Gastroesophageal sphincter (tissue), 4 donors: ENCODE measurements around the gene GBP2. TPM values are rescaled to one million over a fixed set of nuclear protein-coding genes. Genes with fewer than 3 reads are reported as not detected.
A peak's percentile ranks its signal among the peaks of the same experiment; 100 is the strongest.
"Not testable (repeated sequence)": the region's sequence is repeated elsewhere in the genome, so short reads cannot be mapped to it uniquely, and the experiment has no call there.

Source experiments
- ATAC-seq: fragments of 150-250 bp; one replicate; pipeline ENCODE4 v1.9.1; 2016; ENCODE audit warnings: mild to moderate bottlenecking, moderate library complexity
- H3K27ac ChIP-seq, 4 donors: fragments of 200-600 bp; sonication (generic) in 3 of 4; 1 replicate in 3 of 4; 2 replicates in 1 of 4; pipeline ENCODE4 v1.5.1; 2016 to 2019
- H3K27me3 ChIP-seq: fragments of 200-600 bp; sonication (generic); one replicate; pipeline ENCODE4 v1.5.1; 2019
- H3K36me3 ChIP-seq, 2 donors: fragments of 200-600 bp; sonication (generic); one replicate each; pipeline ENCODE4 v1.5.1; 2019; ENCODE audit warnings: control low read depth in 1 of 2
- H3K4me1 ChIP-seq, 3 donors: fragments of 200-600 bp; sonication (generic); 1 replicate in 2 of 3; 2 replicates in 1 of 3; pipeline ENCODE4 v1.5.1; 2016 to 2019; ENCODE audit warnings: control low read depth in 2 of 3
- H3K4me3 ChIP-seq, 2 donors: fragments of 200-600 bp; sonication (generic); one replicate each; pipeline ENCODE4 v1.5.1; 2019; ENCODE audit warnings: mild to moderate bottlenecking in 1 of 2, moderate library complexity in 1 of 2
- H3K9me3 ChIP-seq, 3 donors: fragments of 200-600 bp; sonication (generic); one replicate each; pipeline ENCODE4 v1.5.1; 2017 to 2019; ENCODE audit warnings: control low read depth in 2 of 3
- CTCF ChIP-seq, 4 experiments: fragments of 200-600 bp in 2 of 4; fragments of 450-650 bp in 2 of 4; sonication (generic) in 1 of 4; IDR thresholded peaks; one replicate each; pipeline ENCODE4 v1.5.1; 2017 to 2019; ENCODE audit warnings: antibody characterized with exemption in 4 of 4, mild to moderate bottlenecking in 2 of 4, moderate library complexity in 2 of 4
- EP300 ChIP-seq: sonication (generic); formaldehyde crosslinking; IDR thresholded peaks from one replicate; pipeline ENCODE4 v1.6.1; 2017; ENCODE audit warnings: antibody characterized with exemption, mild to moderate bottlenecking
- POLR2A ChIP-seq, 2 donors: fragments of 450-650 bp; IDR thresholded peaks; one replicate each; pipeline ENCODE4 v1.6.1; 2017; ENCODE audit warnings: antibody characterized with exemption in 2 of 2, mild to moderate bottlenecking in 2 of 2, moderate library complexity in 1 of 2
- POLR2AphosphoS5 ChIP-seq: sonication (generic); formaldehyde crosslinking; IDR thresholded peaks from one replicate; pipeline ENCODE4 v1.6.1; 2017; ENCODE audit warnings: antibody characterized with exemption
- WGBS, 2 donors: methylation state at CpG; one replicate each; pipeline ENCODE4 v1.1.5; 2018; ENCODE audit warnings: low coverage in 1 of 2; 5-methylcytosine and 5-hydroxymethylcytosine counted together
- total RNA-seq, 4 donors: library from RNA; depleted of rRNA; stranded (reverse); fragments of >200 nt; gene quantifications; one replicate each; pipeline ENCODE4 v1.1.0, GENCODE V29; 2016

The GBP2 gene
- total RNA-seq, 4 donors from 2014 or later: 147 to 172 (median 167) TPM

GRCh38 chr1:89129911-89130310 is 4.0 kb upstream of the GBP2 start:
- WGBS, 2 donors: 37 to 39% methylated on average over 3 to 4 of the region's 4 CpGs
- no peak for ATAC-seq
- Histone ChIP-seq H3K36me3 (no peaks in the 10 kb centered on the region), H3K27ac (peak overlapping the region; percentile 77 to 89 (median 86)), H3K4me3 (no peak overlapping the region), H3K4me1 (peaks cover 11 to 40% (median 13%) of the 10 kb centered on the region in 3 donors), H3K27me3 (no peaks in the 10 kb centered on the region), H3K9me3 (no peaks in the 10 kb centered on the region)
- TF ChIP-seq POLR2A (IDR thresholded peaks at IDR 0.05) (no peak), CTCF (IDR thresholded peaks at IDR 0.05) (no peak), EP300 (no peak), POLR2AphosphoS5 (no peak)

- ATAC-seq, H3K27me3 ChIP-seq, H3K9me3 ChIP-seq, H3K36me3 ChIP-seq: not testable (repeated sequence)
- peaks cover 11 to 54% (median 13%) of the 10 kb centered on the region in 3 donors for H3K4me1 ChIP-seq
- H3K27ac ChIP-seq: peak overlapping the region; percentile 77 to 89 (median 86)
- peak overlapping the region in 1 of 2 donors; percentile 41 for H3K4me3 ChIP-seq
- WGBS, 2 donors: no CpG with 5 or more reads among the region's 31 CpGs
Observed at GRCh38 chr1:89128003-89128458, 2.1 kb upstream of the GBP2 start.

GRCh38 chr1:89126602-89127565 is 970 bp upstream of the GBP2 start:
- Histone ChIP-seq H3K27ac (peak overlapping the region; percentile 83 to 98 (median 88)), H3K4me1 (peaks cover 11 to 66% (median 13%) of the 10 kb centered on the region in 3 donors)
- not testable (repeated sequence) for ATAC-seq, H3K9me3 ChIP-seq, H3K4me3 ChIP-seq, H3K27me3 ChIP-seq, H3K36me3 ChIP-seq
- 48 to 73% methylated on average over 5 to 15 of the region's 23 CpGs for WGBS, 2 donors

- Histone ChIP-seq H3K4me3 (peak overlapping the region; percentile 63 to 100), H3K27me3 (no peaks in the 10 kb centered on the region), H3K36me3 (peaks cover 0 to 16% of the 10 kb centered on the region in 2 donors), H3K4me1 (peaks cover 11 to 69% (median 13%) of the 10 kb centered on the region in 3 donors), H3K9me3 (no peaks in the 10 kb centered on the region), H3K27ac (peak overlapping the region; percentile 83 to 98 (median 88))
- ATAC-seq: peak; percentile 20
- whole genome bisulfite sequencing, 2 donors: 8 to 13% methylated on average over 3 of the region's 3 CpGs
- no peak for TF ChIP-seq CTCF (IDR thresholded peaks at IDR 0.05)
- no peak for TF ChIP-seq EP300
- no peak for TF ChIP-seq POLR2A (IDR thresholded peaks at IDR 0.05)
- TF ChIP-seq POLR2AphosphoS5: no peak
Observed at GRCh38 chr1:89125240-89125912, 538 bp downstream of the GBP2 start.

- peak overlapping the region in 1 of 4 donors; percentile 26 for H3K27ac ChIP-seq
- H3K27me3 ChIP-seq: no peaks in the 10 kb centered on the region
- no peak overlapping the region for H3K4me3 ChIP-seq
- H3K9me3 ChIP-seq: no peaks in the 10 kb centered on the region
- peaks cover 2 to 38% (median 4%) of the 10 kb centered on the region in 3 donors for H3K4me1 ChIP-seq
- WGBS, 2 donors: 86% methylated on average over 8 of the region's 8 CpGs; no CpG with 5 or more reads in 1 of the 2 donors
- TF ChIP-seq CTCF (IDR thresholded peaks at IDR 0.05) (no peak), POLR2AphosphoS5 (no peak), EP300 (no peak), POLR2A (IDR thresholded peaks at IDR 0.05) (no peak)
- ATAC-seq: no peak
- H3K36me3 ChIP-seq: peaks cover 21 to 54% of the 10 kb centered on the region in 2 donors
Observed at GRCh38 chr1:89121641-89122040, 4.3 kb downstream of the GBP2 start.
